ENCODE measurements around the gene USP17L26. TPM values are rescaled to one million over a fixed set of nuclear protein-coding genes. Genes with fewer than 3 reads are reported as not detected.
"Not testable (repeated sequence)": the region's sequence is repeated elsewhere in the genome, so short reads cannot be mapped to it uniquely, and the experiment has no call there.

USP17L26 gene, protein sequence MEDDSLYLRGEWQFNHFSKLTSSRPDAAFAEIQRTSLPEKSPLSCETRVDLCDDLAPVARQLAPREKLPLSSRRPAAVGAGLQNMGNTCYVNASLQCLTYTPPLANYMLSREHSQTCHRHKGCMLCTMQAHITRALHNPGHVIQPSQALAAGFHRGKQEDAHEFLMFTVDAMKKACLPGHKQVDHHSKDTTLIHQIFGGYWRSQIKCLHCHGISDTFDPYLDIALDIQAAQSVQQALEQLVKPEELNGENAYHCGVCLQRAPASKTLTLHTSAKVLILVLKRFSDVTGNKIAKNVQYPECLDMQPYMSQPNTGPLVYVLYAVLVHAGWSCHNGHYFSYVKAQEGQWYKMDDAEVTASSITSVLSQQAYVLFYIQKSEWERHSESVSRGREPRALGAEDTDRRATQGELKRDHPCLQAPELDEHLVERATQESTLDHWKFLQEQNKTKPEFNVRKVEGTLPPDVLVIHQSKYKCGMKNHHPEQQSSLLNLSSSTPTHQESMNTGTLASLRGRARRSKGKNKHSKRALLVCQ
- total RNA-seq (2021; fragmentation: NEBNext Ultra II Directional; extraction: Animal tissue kit (Norgen Biotek cat#: 25700)) (not detected in 2 replicates), polyA plus RNA-seq (2011; rRNA removed) (not detected in 2 replicates), polyA minus RNA-seq (2011; rRNA and poly(A)+ RNA removed) (not detected in 2 replicates)
- not detected for polyA plus RNA-seq (2011; cell fraction: cytosol; rRNA removed)
- polyA plus RNA-seq (2011; cell fraction: nucleus; rRNA removed) = not detected
- polyA plus RNA-seq (2012, experiment 1 of 2) = not detected in 4 replicates
- polyA plus RNA-seq (2012, experiment 2 of 2) = not detected
- polyA plus RNA-seq (2013, experiment 1 of 2) = not detected
- polyA plus RNA-seq (2013, experiment 2 of 2) = not detected
- not detected for polyA minus RNA-seq (2011; cell fraction: cytosol; rRNA and poly(A)+ RNA removed)
- polyA minus RNA-seq (2011; cell fraction: nucleus; rRNA and poly(A)+ RNA removed) = not detected
- long read RNA-seq, experiment 1 = 0 reads
- long read RNA-seq, experiment 2 = 0 reads

DNA sequence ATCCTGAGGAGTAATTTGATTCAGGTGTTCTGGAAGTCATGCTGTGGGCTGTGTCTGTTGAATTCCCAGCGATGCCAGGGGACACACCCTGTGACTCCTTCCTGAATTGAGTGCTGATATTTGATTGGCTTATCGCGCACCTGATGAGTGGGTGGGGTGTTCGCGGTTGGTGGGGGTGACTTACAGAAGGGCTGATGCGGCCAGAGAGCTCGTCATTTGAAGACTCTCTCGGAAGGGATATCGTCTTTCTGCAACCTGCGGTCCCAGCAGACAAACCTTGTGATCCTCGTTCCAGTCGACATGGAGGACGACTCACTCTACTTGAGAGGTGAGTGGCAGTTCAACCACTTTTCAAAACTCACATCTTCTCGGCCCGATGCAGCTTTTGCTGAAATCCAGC, at the start of gene USP17L26:
USP17L26 (plus strand) TSS at position 301 of the 400 bp plus-strand sequence; CDS start at position 301, 0 bp downstream.
- POLR2A ChIA-PET (ENCODE audit: partially characterized antibody) = not testable (repeated sequence)
- no CpG with 5 or more reads among the region's 15 CpGs for WGBS, 2 experiments (ENCODE audit: extremely low coverage in 1 of 2, insufficient coverage in 1 of 2, insufficient read length in 1 of 2, insufficient replicate concordance in 2 of 2, low coverage in 1 of 2, low lambda C conversion rate in 2 of 2, missing lambda C conversion rate in 1 of 2)

More for the DNA sequence above, at the start of gene USP17L26:
- H2BK15ac ChIP-seq (ENCODE audit: low read length); H3K36me3 ChIP-seq (ENCODE audit: control insufficient read depth in 2 of 4, insufficient read depth in 4 of 4, low read length in 3 of 4); H2AFZ ChIP-seq (ENCODE audit: low read length); FAIRE-seq; H3K14ac ChIP-seq (ENCODE audit: insufficient read length); H2AK5ac ChIP-seq (ENCODE audit: low read depth, low read length); CTCF ChIA-PET (ENCODE audit: partially characterized antibody); H3K27me3 ChIP-seq (replicated peaks in 1 of 4; ENCODE audit: control insufficient read depth in 3 of 4, extremely low read depth in 1 of 4, insufficient read depth in 3 of 4, low read length in 3 of 4); H4K8ac ChIP-seq (ENCODE audit: extremely low read depth, insufficient read depth, low read length); H3K79me1 ChIP-seq (ENCODE audit: low read depth, low read length); H3K9me3 ChIP-seq (ENCODE audit: insufficient read depth in 2 of 2, low read depth in 1 of 2, low read length in 1 of 2); H3K23me2 ChIP-seq (ENCODE audit: low read depth, low read length); H3K4ac ChIP-seq (replicated peaks; ENCODE audit: insufficient read length, low read depth, low read length); DNase-seq (ENCODE audit: low read depth in 1 of 2, low spot score in 2 of 2); H2BK20ac ChIP-seq (ENCODE audit: low read length); H4K20me1 ChIP-seq (replicated peaks in 1 of 2; ENCODE audit: control insufficient read depth in 1 of 2, insufficient read depth in 2 of 2, low read length in 2 of 2); H4K5ac ChIP-seq (ENCODE audit: insufficient read length, low read depth, low read length); H3K23ac ChIP-seq (ENCODE audit: insufficient read length); H4K91ac ChIP-seq (replicated peaks; ENCODE audit: insufficient read length, low read length); H3K4me3 ChIP-seq (ENCODE audit: extremely low read depth in 1 of 4, insufficient read depth in 2 of 4, low read depth in 3 of 4, low read length in 4 of 4); H2BK120ac ChIP-seq (replicated peaks; ENCODE audit: low read depth, low read length); H3K79me2 ChIP-seq (ENCODE audit: control insufficient read depth in 1 of 2, insufficient read depth in 2 of 2, low read length in 2 of 2); H2BK12ac ChIP-seq (ENCODE audit: low read depth, low read length); H3K4me2 ChIP-seq (ENCODE audit: insufficient read depth in 1 of 2, low read depth in 2 of 2, low read length in 2 of 2); H3K4me1 ChIP-seq (replicated peaks in 1 of 4; ENCODE audit: control insufficient read depth in 3 of 4, insufficient read depth in 4 of 4, low read length in 3 of 4); H3K27ac ChIP-seq (ENCODE audit: low read depth, low read length); H2BK5ac ChIP-seq (ENCODE audit: low read depth, low read length); H3K9ac ChIP-seq (replicated peaks in 1 of 4; ENCODE audit: extremely low read depth in 1 of 4, low read depth in 3 of 4, low read length in 3 of 4); H3K18ac ChIP-seq (ENCODE audit: extremely low read depth, low read length); H3K56ac ChIP-seq (replicated peaks; ENCODE audit: insufficient read length, low read depth, low read length): not testable (repeated sequence)
